GM12865 (cell line): ENCODE data around the gene RAP2B.
"Not testable (repeated sequence)": the region's sequence is repeated elsewhere in the genome, so short reads cannot be mapped to it uniquely, and the experiment has no call there.

Experiments
- DNase-seq: peaks from one replicate; pipeline ENCODE4 v3.0.0; 2010; ENCODE audit warnings: low read depth
- H3K4me3 ChIP-seq: 2 replicates; pipeline ENCODE4 v1.5.1; 2011; ENCODE audit warnings: mild to moderate bottlenecking, low read depth, low read length, control low read depth
- TF ChIP-seq, protein P1 (sequence below): IDR thresholded peaks from 2 replicates; pipeline ENCODE4 v1.5.1; 2011; ENCODE audit warnings: low read length, control low read depth, low read depth, inconsistent platforms; ENCODE audit not compliant: insufficient read depth; ENCODE audit errors: missing control alignments

The RAP2B gene

GRCh38 chr3:153145454-153145853 lies 16.6 kb upstream of the RAP2B start:
- no peak overlapping the region for H3K4me3 ChIP-seq
- DNase-seq: no peak
- TF ChIP-seq, protein P1, sequence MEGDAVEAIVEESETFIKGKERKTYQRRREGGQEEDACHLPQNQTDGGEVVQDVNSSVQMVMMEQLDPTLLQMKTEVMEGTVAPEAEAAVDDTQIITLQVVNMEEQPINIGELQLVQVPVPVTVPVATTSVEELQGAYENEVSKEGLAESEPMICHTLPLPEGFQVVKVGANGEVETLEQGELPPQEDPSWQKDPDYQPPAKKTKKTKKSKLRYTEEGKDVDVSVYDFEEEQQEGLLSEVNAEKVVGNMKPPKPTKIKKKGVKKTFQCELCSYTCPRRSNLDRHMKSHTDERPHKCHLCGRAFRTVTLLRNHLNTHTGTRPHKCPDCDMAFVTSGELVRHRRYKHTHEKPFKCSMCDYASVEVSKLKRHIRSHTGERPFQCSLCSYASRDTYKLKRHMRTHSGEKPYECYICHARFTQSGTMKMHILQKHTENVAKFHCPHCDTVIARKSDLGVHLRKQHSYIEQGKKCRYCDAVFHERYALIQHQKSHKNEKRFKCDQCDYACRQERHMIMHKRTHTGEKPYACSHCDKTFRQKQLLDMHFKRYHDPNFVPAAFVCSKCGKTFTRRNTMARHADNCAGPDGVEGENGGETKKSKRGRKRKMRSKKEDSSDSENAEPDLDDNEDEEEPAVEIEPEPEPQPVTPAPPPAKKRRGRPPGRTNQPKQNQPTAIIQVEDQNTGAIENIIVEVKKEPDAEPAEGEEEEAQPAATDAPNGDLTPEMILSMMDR: no peak

- TF ChIP-seq, protein P1: no peak
- DNase-seq: no peak
- H3K4me3 ChIP-seq: no peak overlapping the region
Measured at GRCh38 chr3:153146191-153147053, 15.6 kb upstream of the RAP2B start.

DNA sequence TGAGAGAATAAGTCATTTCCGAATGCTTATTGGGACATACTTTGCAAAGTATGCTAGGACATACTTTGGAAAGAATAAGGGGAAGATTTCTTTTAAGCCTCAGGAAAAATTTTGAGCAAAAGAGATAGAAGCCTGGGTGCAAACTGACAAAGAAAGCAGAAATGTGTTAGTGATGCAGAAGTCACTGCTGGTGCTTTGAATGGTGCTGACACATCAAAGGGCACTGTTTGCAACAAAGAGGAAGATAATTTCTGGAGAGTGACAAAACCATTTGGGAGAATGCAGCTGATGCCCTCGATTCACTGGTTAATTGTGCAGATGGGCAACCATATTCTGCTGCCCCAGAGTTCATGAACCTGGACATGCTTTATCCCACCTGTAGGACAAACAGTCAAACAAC lies 11.0 kb upstream of the RAP2B start:
- H3K4me3 ChIP-seq: no peak overlapping the region
- TF ChIP-seq, protein P1: no peak
- no peak for DNase-seq

GRCh38 chr3:153155786-153156185 lies 6.2 kb upstream of the RAP2B start:
- not testable (repeated sequence) for DNase-seq, H3K4me3 ChIP-seq

DNA sequence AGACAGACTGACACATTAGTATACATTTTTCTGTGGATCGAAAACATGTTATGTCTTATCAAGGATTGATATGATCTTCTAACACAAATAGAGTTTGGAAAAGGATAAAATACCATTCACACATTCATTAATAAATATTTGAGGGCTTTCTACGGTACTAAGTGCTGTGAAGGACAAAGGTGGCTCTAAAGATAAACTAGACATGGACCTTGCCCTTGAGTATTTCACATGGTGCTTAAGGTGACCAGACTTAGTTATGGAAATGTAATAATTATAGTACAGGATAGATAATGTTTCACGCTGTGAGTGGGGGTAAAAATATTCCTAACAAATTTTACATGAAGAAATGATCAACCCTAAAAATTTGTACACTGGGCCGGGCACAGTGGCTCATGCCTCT lies 3.8 kb upstream of the RAP2B start:
- TF ChIP-seq, protein P1: no peak
- DNase-seq: no peak
- no peak overlapping the region for H3K4me3 ChIP-seq

- DNase-seq: no peak
- TF ChIP-seq, protein P1: no peak
- no peak overlapping the region for H3K4me3 ChIP-seq
Measured at GRCh38 chr3:153158961-153159735, 2.9 kb upstream of the RAP2B start.

DNA sequence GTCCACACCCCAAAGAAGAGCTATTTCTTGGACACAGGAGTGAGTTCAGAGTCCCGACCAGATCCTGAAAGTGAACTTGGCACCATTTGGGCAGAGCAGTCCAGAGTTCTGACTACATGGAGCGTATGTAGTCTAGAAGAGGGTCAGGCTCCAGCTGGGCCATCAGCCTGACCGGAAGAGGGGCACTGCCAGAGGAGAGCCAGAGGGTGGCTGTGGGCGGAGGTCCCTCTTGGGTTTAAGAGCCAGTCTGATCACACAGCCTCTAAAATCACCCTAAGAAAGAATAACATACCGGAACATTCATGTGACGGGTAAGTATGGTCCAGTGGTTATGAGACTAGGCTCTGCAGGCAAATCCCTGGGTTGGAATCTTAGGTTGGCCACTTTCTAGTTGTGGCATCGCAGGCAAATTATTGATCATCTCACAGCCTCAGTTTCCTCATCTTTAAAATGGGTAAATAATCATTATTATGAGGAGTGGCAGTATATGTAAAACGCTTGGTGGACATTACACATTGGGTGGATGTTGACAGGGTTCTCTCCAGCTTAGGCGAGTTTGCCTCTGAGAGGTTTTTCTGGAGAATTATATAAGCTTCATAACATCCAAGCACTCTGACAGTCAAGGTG lies 2.1 kb upstream of the RAP2B start:
- peak overlapping the region; percentile 94 for H3K4me3 ChIP-seq
- TF ChIP-seq, protein P1: no peak
- no peak for DNase-seq
